ENCODE data around the gene DGKZ. TPM values are rescaled to one million over a fixed set of nuclear protein-coding genes. Genes with fewer than 3 reads are reported as not detected.

DGKZ gene
- total and polyA plus RNA-seq, 2 of the 13 experiments (the other 11 are each of a cell fraction or from before 2014, with no cell fraction given), result 15.8 to 20.7 TPM

DNA sequence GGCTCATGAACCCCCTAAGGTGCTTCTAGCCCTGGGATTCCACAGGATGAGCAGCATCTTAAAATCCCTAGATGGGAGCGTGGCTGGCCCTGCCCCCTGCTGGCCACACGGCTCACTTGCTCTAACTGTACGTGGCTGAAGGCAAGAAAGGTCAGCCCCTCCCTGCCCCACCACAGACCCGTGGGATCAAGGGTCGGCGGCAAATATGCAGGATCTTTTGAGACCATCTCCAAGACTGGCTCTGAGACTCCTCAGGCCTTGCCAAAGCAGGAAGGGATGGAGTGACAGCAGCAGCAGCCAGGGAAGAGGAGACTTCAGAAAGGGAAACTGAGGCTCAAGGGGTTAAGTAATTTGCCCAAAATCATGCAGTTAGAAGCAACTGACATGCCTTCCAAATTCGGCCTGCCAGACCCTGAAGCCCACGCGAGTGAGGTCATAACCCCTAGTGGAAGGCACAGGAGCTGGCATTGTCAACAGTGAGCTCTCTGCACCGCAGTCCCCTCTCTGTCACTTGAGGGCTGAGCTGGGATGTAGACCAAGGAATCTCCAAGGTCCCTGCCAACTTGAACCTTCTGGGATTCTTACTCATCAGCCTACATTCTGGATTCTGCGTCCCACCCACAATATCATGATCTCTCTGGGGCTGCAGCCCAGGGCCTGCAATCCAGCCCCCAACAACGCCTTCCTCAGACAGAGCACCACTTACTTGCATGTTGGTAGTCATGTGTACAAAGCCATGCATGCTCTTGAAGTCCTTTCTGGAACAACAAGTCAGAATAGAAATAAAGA, 38.4 kb upstream of the DGKZ start (continued):
- TF ChIP-seq LCORL (IDR thresholded peaks at IDR 0.05) (no peak), LCORL (CRISPR knock-in tag; IDR thresholded peaks at IDR 0.05) (0 out of 2 replicates have a peak, but pooled peaks have one; percentile 40), RXRA (CRISPR knock-in tag; IDR thresholded peaks at IDR 0.05) (peak; percentile 21; the same call in 1 of the 2 replicates), FOXM1 (CRISPR knock-in tag; IDR thresholded peaks at IDR 0.05) (no peak), BCL6 (CRISPR knock-in tag; IDR thresholded peaks at IDR 0.05) (0 out of 2 replicates have a peak, but pooled peaks have one; percentile 10), SMC3 (IDR thresholded peaks at IDR 0.05; ENCODE audit: low read length) (peak; percentile 69), PITX1 (CRISPR knock-in tag; IDR thresholded peaks at IDR 0.05) (peak; percentile 26; the same call in 1 of the 2 replicates), SNAI1 (CRISPR knock-in tag; IDR thresholded peaks at IDR 0.05; ENCODE audit: borderline replicate concordance) (no peak), TARDBP (CRISPR knock-in tag; IDR thresholded peaks at IDR 0.05) (0 out of 2 replicates have a peak, but pooled peaks have one; percentile 27), CTCF (CRISPR knock-in tag; IDR thresholded peaks at IDR 0.05) (peak; percentile 94)
- TF ChIP-seq, protein P1, sequence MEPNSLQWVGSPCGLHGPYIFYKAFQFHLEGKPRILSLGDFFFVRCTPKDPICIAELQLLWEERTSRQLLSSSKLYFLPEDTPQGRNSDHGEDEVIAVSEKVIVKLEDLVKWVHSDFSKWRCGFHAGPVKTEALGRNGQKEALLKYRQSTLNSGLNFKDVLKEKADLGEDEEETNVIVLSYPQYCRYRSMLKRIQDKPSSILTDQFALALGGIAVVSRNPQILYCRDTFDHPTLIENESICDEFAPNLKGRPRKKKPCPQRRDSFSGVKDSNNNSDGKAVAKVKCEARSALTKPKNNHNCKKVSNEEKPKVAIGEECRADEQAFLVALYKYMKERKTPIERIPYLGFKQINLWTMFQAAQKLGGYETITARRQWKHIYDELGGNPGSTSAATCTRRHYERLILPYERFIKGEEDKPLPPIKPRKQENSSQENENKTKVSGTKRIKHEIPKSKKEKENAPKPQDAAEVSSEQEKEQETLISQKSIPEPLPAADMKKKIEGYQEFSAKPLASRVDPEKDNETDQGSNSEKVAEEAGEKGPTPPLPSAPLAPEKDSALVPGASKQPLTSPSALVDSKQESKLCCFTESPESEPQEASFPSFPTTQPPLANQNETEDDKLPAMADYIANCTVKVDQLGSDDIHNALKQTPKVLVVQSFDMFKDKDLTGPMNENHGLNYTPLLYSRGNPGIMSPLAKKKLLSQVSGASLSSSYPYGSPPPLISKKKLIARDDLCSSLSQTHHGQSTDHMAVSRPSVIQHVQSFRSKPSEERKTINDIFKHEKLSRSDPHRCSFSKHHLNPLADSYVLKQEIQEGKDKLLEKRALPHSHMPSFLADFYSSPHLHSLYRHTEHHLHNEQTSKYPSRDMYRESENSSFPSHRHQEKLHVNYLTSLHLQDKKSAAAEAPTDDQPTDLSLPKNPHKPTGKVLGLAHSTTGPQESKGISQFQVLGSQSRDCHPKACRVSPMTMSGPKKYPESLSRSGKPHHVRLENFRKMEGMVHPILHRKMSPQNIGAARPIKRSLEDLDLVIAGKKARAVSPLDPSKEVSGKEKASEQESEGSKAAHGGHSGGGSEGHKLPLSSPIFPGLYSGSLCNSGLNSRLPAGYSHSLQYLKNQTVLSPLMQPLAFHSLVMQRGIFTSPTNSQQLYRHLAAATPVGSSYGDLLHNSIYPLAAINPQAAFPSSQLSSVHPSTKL (CRISPR knock-in tag; IDR thresholded peaks at IDR 0.05), result no peak

All from HepG2 (cell line).